D721Med (cell line): Measurements from ENCODE around the gene CEP126.

ENCODE experiments used
- DNase-seq: peaks from one replicate; pipeline ENCODE4 v3.0.0; 2011; ENCODE audit warnings: low spot score; ENCODE audit not compliant: insufficient read length
- FAIRE-seq: peaks from 2 replicates; lab custom pipeline; 2011; peaks lifted over from hg19 to GRCh38; lab: Jason Lieb, UNC
- TF ChIP-seq, protein P1 (sequence below): IDR thresholded peaks from 2 replicates; pipeline ENCODE4 v1.5.1; 2012; ENCODE audit warnings: mild to moderate bottlenecking, control low read depth; ENCODE audit not compliant: insufficient read depth; ENCODE audit errors: missing control alignments

CEP126 gene, protein sequence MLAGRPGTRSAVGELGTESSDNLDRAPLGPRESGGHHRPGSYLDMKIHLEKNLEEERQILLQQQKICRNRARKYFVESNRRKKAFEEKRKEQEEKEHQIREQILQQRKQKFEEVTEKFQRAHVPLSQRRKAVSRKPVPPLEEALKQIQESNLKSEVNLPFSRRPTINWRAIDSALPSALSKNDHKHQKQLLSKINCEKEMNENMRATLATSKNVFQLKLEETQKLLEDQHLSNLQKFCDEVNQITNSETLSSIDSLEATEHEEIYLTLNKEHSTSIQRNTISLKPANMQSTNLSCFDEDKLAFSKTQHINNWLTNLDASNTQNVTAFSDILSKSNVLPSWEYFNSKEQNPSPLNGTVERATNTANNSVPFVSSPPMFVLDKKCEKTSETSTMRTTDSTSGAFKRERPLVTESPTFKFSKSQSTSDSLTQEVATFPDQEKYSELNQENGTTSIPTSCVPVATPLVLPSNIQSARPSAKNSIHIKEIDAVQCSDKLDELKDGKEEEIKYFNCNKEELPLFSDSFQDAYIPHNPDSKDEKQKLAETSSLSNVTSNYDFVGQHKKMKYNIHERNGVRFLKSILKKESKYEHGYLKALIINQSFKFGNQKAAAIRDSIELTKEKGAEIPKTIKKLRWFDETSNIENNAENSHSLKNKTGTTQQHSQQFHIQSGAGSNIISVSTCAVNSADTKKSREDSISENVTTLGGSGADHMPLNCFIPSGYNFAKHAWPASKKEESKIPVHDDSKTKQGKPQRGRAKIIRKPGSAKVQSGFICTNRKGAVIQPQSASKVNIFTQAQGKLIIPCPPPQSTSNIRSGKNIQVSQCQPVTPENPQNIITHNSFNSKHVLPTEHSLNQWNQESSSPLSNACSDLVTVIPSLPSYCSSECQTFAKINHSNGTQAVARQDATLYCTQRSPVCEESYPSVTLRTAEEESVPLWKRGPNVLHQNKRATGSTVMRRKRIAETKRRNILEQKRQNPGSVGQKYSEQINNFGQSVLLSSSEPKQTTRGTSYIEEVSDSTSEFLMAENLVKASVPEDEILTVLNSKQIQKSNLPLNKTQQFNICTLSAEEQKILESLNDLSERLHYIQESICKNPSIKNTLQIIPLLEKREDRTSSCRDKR

DNA sequence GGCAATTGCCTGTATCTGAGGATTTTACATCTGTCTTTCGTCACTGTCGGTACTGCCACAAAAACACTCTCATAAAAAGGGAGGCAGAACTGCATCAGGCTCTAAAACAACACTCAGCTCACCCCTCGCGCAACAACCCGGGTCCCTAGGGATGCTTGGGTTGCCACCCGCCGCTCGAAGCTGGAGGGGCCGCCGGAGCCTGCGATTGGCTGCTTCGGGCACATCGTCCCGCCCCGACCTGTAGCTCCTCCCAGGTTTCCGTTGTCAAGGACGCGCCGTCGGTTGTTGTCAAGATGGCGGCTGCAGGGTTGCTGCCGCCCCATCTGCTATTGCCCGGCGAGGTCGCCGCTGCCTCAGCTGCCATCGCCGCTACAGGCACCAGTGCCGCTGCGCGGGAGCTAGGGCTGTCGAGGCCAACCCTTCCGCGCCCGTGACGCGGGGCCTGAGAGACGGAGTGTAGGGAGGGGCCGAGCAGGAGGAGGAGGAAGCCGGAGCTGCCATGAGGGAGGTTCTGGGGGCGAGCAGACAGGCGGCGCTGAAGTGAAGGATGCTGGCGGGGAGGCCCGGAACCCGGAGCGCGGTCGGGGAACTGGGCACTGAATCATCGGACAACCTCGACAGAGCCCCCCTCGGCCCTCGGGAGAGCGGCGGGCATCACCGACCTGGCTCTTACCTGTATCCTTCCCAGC, at the start of gene CEP126:
Gene CEP126 (plus strand): TSS at position 273 of the 689 bp plus-strand sequence. CDS start 275 bp downstream, at position 548.
- TF ChIP-seq, protein P1, sequence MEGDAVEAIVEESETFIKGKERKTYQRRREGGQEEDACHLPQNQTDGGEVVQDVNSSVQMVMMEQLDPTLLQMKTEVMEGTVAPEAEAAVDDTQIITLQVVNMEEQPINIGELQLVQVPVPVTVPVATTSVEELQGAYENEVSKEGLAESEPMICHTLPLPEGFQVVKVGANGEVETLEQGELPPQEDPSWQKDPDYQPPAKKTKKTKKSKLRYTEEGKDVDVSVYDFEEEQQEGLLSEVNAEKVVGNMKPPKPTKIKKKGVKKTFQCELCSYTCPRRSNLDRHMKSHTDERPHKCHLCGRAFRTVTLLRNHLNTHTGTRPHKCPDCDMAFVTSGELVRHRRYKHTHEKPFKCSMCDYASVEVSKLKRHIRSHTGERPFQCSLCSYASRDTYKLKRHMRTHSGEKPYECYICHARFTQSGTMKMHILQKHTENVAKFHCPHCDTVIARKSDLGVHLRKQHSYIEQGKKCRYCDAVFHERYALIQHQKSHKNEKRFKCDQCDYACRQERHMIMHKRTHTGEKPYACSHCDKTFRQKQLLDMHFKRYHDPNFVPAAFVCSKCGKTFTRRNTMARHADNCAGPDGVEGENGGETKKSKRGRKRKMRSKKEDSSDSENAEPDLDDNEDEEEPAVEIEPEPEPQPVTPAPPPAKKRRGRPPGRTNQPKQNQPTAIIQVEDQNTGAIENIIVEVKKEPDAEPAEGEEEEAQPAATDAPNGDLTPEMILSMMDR: peak; percentile 18
- DNase-seq: peak; percentile 59
- no peak for FAIRE-seq

DNA sequence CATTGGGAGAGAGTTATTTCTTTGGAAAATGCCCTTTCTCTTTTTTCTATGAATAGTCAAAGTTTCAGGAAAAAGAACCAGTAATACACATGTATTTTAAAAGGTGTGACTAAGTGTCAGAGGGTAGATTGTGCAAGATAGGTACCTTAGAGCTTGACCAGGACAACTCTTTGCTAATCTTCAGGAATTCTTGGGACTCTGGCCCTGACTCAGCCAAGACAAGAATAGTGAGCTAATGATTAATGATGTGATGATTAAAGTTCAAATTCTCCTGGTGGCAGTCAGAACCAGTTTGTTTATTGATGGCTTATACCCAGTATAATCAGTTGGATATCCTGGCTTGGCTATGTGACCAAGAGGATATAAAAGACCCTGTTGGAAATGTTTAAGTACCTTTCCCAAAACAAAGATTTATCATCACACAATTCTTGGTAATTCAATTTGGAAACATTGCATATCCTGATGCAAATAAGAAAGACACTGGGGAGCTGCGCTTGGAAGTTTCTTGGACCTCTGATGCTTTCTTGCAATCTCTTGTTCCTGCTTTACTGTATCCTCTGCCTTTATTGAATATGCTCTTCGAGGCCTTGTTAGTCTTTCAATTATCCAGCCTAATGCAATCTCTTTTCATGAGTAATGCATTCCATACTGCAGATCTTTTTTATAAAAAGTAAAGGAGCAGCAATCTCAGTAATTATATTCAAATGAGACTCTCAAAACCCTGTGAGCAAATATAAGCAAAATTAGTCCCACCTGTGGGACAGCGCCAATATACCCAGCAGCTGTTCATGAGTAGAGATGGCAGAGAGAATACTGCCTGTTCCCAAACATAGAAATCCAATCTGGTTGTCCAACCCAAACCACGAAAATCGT, 48.0 kb upstream of the CEP126 start:
- TF ChIP-seq, protein P1: no peak
- FAIRE-seq: no peak
- no peak for DNase-seq

DNA sequence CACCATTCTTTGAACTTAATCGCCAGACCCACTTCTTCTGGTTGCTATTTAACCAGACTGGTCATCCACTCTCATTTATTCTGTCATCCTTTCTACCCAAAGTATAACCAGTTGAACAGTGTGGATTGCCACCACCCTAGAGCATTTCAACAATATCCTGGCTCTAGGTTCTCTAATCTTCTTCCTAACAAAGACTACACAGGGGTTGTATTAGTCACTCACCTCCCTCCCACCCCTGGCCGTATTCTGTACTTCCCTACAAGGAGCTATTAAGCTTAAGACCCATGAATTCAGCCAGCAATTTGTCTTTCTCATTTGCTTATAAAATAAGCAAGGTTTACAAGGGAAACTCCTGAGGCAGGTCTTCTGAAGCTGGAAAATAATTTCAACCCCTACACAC, 46.9 kb upstream of the CEP126 start:
- DNase-seq (no peak), FAIRE-seq (no peak)
- TF ChIP-seq, protein P1: no peak

DNA sequence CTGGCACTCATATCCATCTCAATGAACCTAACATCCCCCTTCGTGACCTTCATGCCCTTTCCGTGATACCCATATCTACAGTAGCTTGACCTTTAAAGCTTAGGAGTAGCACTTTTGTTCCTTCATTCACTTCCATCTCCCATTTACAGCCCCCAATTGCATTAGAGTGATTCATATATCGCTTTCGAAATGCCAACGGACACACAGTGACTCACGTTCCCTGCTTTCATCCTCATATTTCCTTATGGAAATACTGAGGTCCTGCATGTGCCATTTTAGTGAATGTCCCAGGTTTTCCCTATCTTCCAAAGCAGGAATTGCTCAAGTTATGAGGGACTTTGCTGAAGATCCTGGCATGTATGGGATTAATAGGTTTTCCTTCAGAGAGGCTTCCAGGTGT, 44.3 kb upstream of the CEP126 start:
- DNase-seq (no peak), FAIRE-seq (no peak)
- TF ChIP-seq, protein P1: no peak

DNA sequence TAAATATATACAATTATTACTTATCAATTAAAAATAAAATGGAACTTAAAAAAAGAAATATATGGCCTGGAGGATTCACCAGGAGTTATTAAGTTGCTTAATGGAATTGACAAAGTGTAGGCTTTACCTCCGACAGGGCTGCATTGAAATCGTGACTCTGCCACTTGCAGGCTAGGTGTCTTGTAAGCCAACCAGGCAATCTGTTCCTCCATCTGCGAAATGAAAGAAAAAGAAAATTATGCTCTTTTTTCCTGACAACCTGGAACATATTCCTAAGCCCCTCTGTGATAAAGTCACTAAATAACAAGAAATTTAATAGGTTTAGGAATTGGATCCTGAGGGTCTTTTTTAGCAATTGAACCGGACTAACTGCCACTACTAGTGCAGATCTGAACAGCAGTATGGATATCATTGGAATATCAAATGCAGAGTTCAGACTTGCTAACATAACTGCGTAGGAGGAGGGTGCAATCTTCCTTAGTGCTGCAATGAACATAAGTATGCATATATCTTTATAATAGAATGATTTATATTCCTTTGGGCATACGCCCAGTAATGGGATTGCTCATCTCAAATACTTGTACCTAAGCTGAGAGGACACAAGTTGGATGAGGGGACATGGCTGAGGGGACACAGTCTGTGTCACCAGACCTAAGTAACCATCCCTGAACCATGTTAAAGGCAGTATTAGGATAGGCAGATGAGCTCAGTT, 42.5 kb upstream of the CEP126 start:
- no peak for FAIRE-seq
- TF ChIP-seq, protein P1: no peak
- DNase-seq: no peak

DNA sequence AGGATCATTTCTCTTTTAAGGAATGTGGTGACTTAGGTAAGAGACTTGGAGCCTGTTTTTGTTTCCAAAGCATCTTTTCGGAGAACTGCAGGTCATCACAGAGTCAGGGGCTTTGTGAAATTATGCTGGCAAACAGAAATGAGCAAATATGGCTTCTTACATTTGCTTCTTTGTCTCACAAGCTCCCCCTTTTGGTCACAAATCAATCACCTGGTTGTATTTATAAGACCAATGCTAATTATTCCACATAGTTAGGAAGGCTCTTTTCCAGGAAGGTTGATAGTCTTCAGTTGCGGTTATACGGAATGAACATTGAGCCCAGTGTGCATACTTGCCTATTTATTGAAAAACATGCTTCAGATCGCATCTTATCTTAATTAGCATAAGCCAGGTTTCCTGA, 34.6 kb upstream of the CEP126 start:
- TF ChIP-seq, protein P1: peak; percentile 39
- DNase-seq (no peak), FAIRE-seq (no peak)
